Measurements from ENCODE around the gene RNF113B. TPM values are rescaled to one million over a fixed set of nuclear protein-coding genes. Genes with fewer than 3 reads are reported as not detected.

Gene RNF113B
- total RNA-seq, 1 experiment from 2014 or later, result not detected

GRCh38 chr13:98206946-98207345 lies 29.9 kb upstream of the RNF113B start:
- no peak for DNase-seq (ENCODE audit: extremely low read depth, low read depth)

GRCh38 chr13:98204546-98204945 lies 27.5 kb upstream of the RNF113B start:
- DNase-seq (ENCODE audit: extremely low read depth, low read depth), result no peak

- DNase-seq (ENCODE audit: extremely low read depth, low read depth), result no peak
Measured at GRCh38 chr13:98203646-98204326, 26.7 kb upstream of the RNF113B start.

- DNase-seq (ENCODE audit: extremely low read depth, low read depth), result no peak
Measured at GRCh38 chr13:98201984-98202383, 24.9 kb upstream of the RNF113B start.

GRCh38 chr13:98201189-98201588 lies 24.1 kb upstream of the RNF113B start:
- no peak for DNase-seq (ENCODE audit: extremely low read depth, low read depth)

- no peak for DNase-seq (ENCODE audit: extremely low read depth, low read depth)
Measured at GRCh38 chr13:98200211-98200878, 23.3 kb upstream of the RNF113B start.

GRCh38 chr13:98199480-98199879 lies 22.4 kb upstream of the RNF113B start:
- no peak for DNase-seq (ENCODE audit: extremely low read depth, low read depth)

- no peak for DNase-seq (ENCODE audit: extremely low read depth, low read depth)
Measured at GRCh38 chr13:98198683-98199082, 21.6 kb upstream of the RNF113B start.

- DNase-seq (ENCODE audit: extremely low read depth, low read depth), result no peak
Measured at GRCh38 chr13:98195054-98195791, 18.2 kb upstream of the RNF113B start.

GRCh38 chr13:98192008-98192407 lies 14.9 kb upstream of the RNF113B start:
- no peak for DNase-seq (ENCODE audit: extremely low read depth, low read depth)

GRCh38 chr13:98190889-98191444 lies 13.9 kb upstream of the RNF113B start:
- no peak for DNase-seq (ENCODE audit: extremely low read depth, low read depth)

GRCh38 chr13:98189841-98190505 lies 12.9 kb upstream of the RNF113B start:
- DNase-seq (ENCODE audit: extremely low read depth, low read depth), result no peak

- no peak for DNase-seq (ENCODE audit: extremely low read depth, low read depth)
Measured at GRCh38 chr13:98188544-98189166, 11.6 kb upstream of the RNF113B start.

- no peak for DNase-seq (ENCODE audit: extremely low read depth, low read depth)
Measured at GRCh38 chr13:98187965-98188261, 10.8 kb upstream of the RNF113B start.

GRCh38 chr13:98187155-98187964 lies 10.3 kb upstream of the RNF113B start:
- DNase-seq (ENCODE audit: extremely low read depth, low read depth), result no peak

- DNase-seq (ENCODE audit: extremely low read depth, low read depth), result no peak
Measured at GRCh38 chr13:98184792-98185191, 7.7 kb upstream of the RNF113B start.

GRCh38 chr13:98182589-98182988 lies 5.5 kb upstream of the RNF113B start:
- DNase-seq (ENCODE audit: extremely low read depth, low read depth), result no peak

GRCh38 chr13:98182153-98182552 lies 5.1 kb upstream of the RNF113B start:
- DNase-seq (ENCODE audit: extremely low read depth, low read depth), result no peak

GRCh38 chr13:98181111-98181815 lies 4.2 kb upstream of the RNF113B start:
- no peak for DNase-seq (ENCODE audit: extremely low read depth, low read depth)

Measured in NCI-H460 (cell line).